Esophagus squamous epithelium (tissue), 4 donors: Measurements from ENCODE around the gene HELZ.

Experiments used
- CTCF ChIP-seq, 6 experiments: fragments of 450-650 bp in 4 of 6; fragments of 200-600 bp in 2 of 6; sonication (generic) in 2 of 6; IDR thresholded peaks; one replicate each; pipeline ENCODE4 v1.5.1; 2016 to 2019; ENCODE audit warnings: antibody characterized with exemption in 6 of 6, mild to moderate bottlenecking in 4 of 6, moderate library complexity in 4 of 6
- POLR2A ChIP-seq, 4 donors: fragments of 450-650 bp; IDR thresholded peaks; one replicate each; pipeline ENCODE4 v1.6.1; 2017; ENCODE audit warnings: antibody characterized with exemption in 4 of 4, mild to moderate bottlenecking in 4 of 4, moderate library complexity in 3 of 4

- TF ChIP-seq CTCF (IDR thresholded peaks at IDR 0.05) (no peak), POLR2A (IDR thresholded peaks at IDR 0.05) (no peak)
Observed at GRCh38 chr17:67279115-67279514, 34.1 kb upstream of the HELZ start.
